Fibroblast of upper back skin (primary cell): ENCODE results near the gene LRRC3B.

Source experiments
- DNase-seq: peaks from one replicate; pipeline ENCODE4 v3.0.0-alpha.2; 2013

The LRRC3B gene

DNA sequence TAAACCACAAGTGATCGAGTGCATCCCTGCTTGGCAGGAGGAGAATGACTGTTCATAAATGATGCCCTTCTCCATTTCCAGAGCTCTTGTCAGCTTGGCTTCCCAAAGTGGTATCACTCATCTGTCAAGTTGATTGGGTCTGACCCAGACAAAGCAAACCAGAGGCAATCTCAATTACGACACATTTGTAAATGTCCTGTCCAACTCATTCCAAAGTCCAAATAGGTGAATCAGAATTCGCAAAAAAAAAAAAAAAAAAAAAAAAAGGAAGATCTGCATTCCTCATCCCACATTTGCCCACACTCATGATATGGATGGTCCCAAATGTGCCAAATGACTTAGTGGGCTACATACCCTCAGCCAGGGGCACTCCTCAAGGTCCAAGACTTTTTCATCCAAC, 91.9 kb downstream of the LRRC3B start:
- no peak for DNase-seq

DNA sequence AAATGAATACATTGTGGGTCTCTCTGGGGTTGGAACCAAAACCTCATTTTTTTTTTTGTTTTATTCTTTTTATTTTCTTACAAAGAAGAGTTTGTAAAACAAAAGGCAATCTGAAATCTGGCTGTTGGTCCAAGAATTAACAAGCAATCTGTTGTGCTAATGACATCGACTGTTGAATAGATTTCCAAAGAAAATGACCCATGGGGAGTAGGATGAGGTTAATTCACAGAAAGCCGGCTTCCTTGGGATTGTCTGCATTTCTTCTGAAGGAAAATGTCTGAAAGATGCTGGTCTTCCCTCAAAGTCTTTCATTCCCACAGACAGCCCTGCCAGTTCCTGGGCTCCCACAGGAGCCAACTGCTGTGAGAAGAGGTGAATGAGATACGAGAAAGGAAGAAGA, 92.9 kb downstream of the LRRC3B start:
- no peak for DNase-seq

DNA sequence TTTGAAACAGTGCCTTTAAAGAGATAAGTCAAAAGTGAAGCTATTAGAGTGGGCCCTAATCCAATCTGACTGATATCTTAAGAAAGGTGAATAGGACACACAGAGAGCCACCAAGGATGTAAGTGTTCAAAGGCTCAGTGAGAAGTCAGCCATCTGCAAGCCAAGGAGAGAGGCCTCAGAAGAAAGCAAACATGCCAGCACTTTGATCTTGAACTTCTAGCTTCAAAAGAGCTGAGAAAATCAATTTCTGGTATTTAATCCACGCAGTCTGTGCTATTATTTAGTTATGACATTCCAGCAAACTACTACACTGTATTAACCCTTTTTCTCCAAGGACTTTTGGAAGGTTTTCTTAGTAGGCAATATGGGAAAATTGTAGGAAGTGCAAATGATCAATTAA, 95.7 kb downstream of the LRRC3B start:
- DNase-seq = no peak

DNA sequence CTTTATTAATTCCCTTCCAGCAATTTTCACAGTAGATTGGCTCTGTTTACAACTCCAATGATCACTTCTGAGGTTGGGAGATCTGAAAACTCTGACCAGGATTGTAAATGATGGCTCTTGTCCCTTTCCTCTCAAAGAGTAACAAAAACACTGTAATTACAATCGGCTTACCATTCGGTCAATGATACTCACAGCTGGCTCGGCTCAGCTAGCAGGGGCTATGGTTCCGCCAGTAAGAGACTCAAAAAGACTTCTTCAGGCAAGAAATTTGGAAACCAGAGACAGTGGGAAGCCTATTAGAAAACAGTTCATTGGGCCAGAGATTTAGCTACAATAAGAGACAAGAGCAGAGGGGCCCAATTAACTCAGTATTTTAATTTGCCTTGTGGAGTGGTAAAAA, 96.6 kb downstream of the LRRC3B start:
- DNase-seq = no peak

DNA sequence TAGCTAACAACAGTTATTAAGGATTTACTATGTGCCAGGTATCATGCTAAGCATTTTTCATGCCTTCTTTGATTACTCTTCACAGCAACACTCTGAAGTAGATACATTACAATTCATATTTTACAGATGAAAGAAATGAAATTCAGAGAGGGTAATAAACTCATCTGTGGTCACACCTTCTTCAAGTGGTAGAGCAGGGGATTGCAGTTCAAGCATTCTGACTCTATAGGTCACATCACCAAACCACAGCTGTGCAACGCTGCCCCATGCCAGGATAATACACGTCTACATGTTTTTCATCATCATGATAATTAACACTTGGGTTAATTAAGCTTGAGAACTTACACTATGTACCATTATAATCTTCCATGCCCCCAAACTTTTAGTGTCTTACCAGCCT, 98.5 kb downstream of the LRRC3B start:
- no peak for DNase-seq

DNA sequence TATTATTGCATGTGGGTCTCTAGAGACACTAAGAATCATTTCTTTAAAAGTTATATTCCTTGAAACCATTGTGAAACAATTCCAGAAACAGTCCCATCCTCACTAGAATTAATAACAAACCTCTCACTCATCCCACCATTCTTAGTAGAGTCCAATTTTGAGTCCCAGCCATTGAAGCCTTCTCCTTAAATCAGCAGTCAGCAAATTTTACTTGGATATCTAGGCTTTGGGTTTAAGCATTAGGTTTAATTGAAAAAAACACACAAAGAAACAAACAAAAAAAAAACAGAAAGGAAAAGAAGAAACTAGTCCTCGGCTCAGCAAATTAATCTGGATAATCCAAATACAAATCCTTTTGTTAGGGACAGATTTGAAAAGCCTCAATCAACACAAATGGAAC, 109.3 kb downstream of the LRRC3B start:
- no peak for DNase-seq

DNA sequence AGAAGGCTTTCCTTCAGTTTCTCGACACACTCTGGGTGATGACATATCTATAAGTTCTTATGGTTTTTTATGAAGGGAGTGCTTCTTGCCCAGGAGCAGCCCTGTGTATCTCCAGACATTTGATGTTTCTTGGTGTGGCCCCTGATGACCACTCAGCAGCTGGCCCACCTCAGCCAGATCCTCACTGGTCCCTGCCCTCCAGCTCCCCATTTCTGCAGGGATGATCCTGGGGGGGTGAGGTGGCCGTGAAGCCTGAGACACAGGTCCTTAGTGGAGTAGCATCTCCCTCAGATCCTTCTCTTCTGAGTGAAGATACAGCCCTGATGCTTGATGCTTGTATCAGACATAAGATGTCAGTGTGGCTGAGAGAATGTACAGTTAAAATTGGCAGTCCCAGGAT, 127.7 kb downstream of the LRRC3B start:
- DNase-seq = no peak

DNA sequence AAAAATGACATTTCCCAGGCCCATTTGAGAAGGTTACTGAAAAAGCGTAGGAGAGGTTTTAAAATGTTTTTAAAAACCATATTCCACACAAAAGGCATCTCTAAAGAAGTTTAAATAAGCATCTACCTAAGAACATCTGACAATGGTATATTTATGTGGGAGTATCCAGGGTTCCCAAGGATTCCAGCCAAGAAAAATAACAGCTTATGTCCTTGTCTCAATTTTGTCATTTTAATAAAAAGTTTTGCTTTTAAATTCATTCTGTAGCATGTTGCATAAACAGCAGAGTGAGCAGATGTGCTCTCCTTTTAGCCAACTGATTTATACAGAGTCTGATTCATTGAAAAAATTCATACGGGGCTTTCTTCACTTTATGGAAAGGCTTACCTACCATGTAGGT, 129.9 kb downstream of the LRRC3B start:
- DNase-seq = no peak

DNA sequence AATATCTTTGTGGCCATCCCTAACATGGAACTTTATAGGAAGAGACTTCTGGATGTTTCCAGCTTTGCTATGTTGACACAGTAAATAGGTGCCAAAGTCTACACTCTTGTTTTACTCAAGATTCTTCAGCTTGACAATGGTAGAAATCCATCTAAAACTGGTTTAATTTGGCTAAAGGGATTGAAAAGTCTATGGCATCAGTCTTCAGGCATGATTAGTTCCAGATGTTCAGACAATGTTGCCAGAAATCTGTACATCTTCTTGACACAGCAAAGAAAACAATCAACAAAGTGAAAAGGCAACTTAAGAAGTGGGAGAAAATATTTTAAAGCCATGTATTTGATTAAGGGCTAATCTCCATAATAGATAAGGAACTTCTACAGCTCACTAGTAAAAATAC, 130.5 kb downstream of the LRRC3B start:
- no peak for DNase-seq

DNA sequence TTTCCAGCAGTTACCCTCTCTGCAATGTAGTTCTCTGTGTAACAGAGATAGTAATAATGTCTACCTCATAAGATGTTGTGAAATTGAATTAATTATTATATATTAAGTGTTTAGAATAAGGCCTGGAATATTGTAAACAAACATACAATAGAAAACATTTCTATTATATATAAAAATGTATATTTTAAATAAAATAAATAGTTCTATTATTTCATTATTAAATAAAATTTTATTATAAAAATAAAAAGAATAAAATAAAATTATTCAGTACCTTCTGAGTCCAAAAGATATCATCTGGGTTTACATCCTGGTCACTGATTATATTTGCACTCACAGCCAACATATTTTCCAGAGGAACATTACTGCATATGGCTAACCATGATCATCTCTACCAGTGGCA, 135.4 kb downstream of the LRRC3B start:
- DNase-seq = no peak
